DOHH2 (cell line): ENCODE measurements around the gene MC1R.

ENCODE experiments used
- H3F3A ChIP-seq: fragments of 200-600 bp; sonication (generic), shearing (Covaris generic); 2 replicates; pipeline ENCODE4 v1.6.0; 2016; ENCODE audit warnings: antibody characterized with exemption, mild to moderate bottlenecking; ENCODE audit not compliant: control insufficient read depth, insufficient read depth
- H3K27ac ChIP-seq: fragments of 200-600 bp; sonication (generic); 2 replicates; pipeline ENCODE4 v1.5.1; 2014; ENCODE audit warnings: low read depth, mild to moderate bottlenecking, low read length, moderate library complexity
- H3K27me3 ChIP-seq: fragments of 200-600 bp; sonication (generic); 2 replicates; pipeline ENCODE4 v1.6.1; 2014; ENCODE audit warnings: mild to moderate bottlenecking, low read length, mixed read lengths; ENCODE audit not compliant: control insufficient read depth
- H3K36me3 ChIP-seq: fragments of 200-600 bp; sonication (generic); 2 replicates; pipeline ENCODE4 v1.6.1; 2014; ENCODE audit warnings: mild to moderate bottlenecking, low read length, moderate library complexity, mixed read lengths; ENCODE audit not compliant: control insufficient read depth
- H3K4me1 ChIP-seq: fragments of 200-600 bp; sonication (generic); 2 replicates; pipeline ENCODE4 v1.6.1; 2014; ENCODE audit warnings: mild to moderate bottlenecking, low read length, mixed read lengths; ENCODE audit not compliant: control insufficient read depth
- H3K4me2 ChIP-seq: fragments of 200-600 bp; sonication (generic); 2 replicates; pipeline ENCODE4 v1.6.0; 2014; ENCODE audit warnings: mild to moderate bottlenecking, low read length, moderate library complexity
- H3K4me3 ChIP-seq: fragments of 200-600 bp; sonication (generic); 2 replicates; pipeline ENCODE4 v1.5.1; 2014; ENCODE audit warnings: mild to moderate bottlenecking, low read length, mixed read lengths
- H3K79me2 ChIP-seq: fragments of 200-600 bp; sonication (generic); 2 replicates; pipeline ENCODE4 v1.6.1; 2014; ENCODE audit warnings: mild to moderate bottlenecking, low read length, mixed read lengths; ENCODE audit not compliant: control insufficient read depth
- H3K9me2 ChIP-seq: fragments of 200-600 bp; sonication (generic); replicated peaks from 2 replicates; pipeline ENCODE4 v1.6.1; 2014; ENCODE audit warnings: mild to moderate bottlenecking, low read length, mixed read lengths; ENCODE audit not compliant: control insufficient read depth
- H3K9me3 ChIP-seq: fragments of 200-600 bp; sonication (generic); 2 replicates; pipeline ENCODE4 v1.6.1; 2014; ENCODE audit warnings: antibody characterized with exemption, low read length, mixed read lengths; ENCODE audit not compliant: control insufficient read depth, insufficient read depth
- H4K20me1 ChIP-seq: fragments of 200-600 bp; sonication (generic); 2 replicates; pipeline ENCODE4 v1.6.0; 2014; ENCODE audit warnings: low read depth, mild to moderate bottlenecking, antibody characterized with exemption, low read length, moderate library complexity; ENCODE audit not compliant: control insufficient read depth, insufficient read depth
- EZH2phosphoT487 ChIP-seq: fragments of 200-600 bp; sonication (generic); IDR thresholded peaks from 2 replicates; pipeline ENCODE4 v1.6.1; 2017; ENCODE audit warnings: borderline replicate concordance, mild to moderate bottlenecking, antibody characterized with exemption, low read length, moderate library complexity, mixed read lengths
- TF ChIP-seq, protein P1 (sequence below): fragments of 200-600 bp; sonication (generic); IDR thresholded peaks from one replicate; pipeline ENCODE4 v1.5.1; 2014; ENCODE audit warnings: antibody characterized with exemption, mild to moderate bottlenecking, low read depth, low read length; ENCODE audit not compliant: poor library complexity, severe bottlenecking

MC1R gene

GRCh38 chr16:89936034-89936433, 17.4 kb downstream of the MC1R start:
- Histone ChIP-seq H3F3A (peaks cover 32% of the 10 kb centered on the region), H3K27me3 (no peaks in the 10 kb centered on the region), H3K27ac (no peak overlapping the region), H3K9me3 (no peaks in the 10 kb centered on the region), H3K4me2 (no peak overlapping the region), H3K9me2 (no peaks in the 10 kb centered on the region), H3K36me3 (peaks cover 73% of the 10 kb centered on the region), H3K4me1 (peaks cover 33% of the 10 kb centered on the region), H4K20me1 (peaks cover 12% of the 10 kb centered on the region; the same call in 1 of the 2 replicates), H3K79me2 (peaks cover 19% of the 10 kb centered on the region), H3K4me3 (no peak overlapping the region)
- TF ChIP-seq, protein P1, sequence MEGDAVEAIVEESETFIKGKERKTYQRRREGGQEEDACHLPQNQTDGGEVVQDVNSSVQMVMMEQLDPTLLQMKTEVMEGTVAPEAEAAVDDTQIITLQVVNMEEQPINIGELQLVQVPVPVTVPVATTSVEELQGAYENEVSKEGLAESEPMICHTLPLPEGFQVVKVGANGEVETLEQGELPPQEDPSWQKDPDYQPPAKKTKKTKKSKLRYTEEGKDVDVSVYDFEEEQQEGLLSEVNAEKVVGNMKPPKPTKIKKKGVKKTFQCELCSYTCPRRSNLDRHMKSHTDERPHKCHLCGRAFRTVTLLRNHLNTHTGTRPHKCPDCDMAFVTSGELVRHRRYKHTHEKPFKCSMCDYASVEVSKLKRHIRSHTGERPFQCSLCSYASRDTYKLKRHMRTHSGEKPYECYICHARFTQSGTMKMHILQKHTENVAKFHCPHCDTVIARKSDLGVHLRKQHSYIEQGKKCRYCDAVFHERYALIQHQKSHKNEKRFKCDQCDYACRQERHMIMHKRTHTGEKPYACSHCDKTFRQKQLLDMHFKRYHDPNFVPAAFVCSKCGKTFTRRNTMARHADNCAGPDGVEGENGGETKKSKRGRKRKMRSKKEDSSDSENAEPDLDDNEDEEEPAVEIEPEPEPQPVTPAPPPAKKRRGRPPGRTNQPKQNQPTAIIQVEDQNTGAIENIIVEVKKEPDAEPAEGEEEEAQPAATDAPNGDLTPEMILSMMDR = no peak
- no peak for TF ChIP-seq EZH2phosphoT487

- Histone ChIP-seq H3K4me1 (peaks cover 37% of the 10 kb centered on the region), H3K4me3 (no peak overlapping the region), H3K27ac (no peak overlapping the region), H3K9me3 (no peaks in the 10 kb centered on the region), H3F3A (peaks cover 37% of the 10 kb centered on the region), H4K20me1 (peaks cover 8% of the 10 kb centered on the region; the same call in 1 of the 2 replicates), H3K9me2 (no peaks in the 10 kb centered on the region), H3K36me3 (peaks cover 68% of the 10 kb centered on the region), H3K79me2 (peaks cover 14% of the 10 kb centered on the region), H3K27me3 (no peaks in the 10 kb centered on the region), H3K4me2 (no peak overlapping the region)
- TF ChIP-seq, protein P1 = no peak
- TF ChIP-seq EZH2phosphoT487 = no peak
These were observed 17.8 kb downstream of the MC1R start for GRCh38 chr16:89936508-89936907.

DNA sequence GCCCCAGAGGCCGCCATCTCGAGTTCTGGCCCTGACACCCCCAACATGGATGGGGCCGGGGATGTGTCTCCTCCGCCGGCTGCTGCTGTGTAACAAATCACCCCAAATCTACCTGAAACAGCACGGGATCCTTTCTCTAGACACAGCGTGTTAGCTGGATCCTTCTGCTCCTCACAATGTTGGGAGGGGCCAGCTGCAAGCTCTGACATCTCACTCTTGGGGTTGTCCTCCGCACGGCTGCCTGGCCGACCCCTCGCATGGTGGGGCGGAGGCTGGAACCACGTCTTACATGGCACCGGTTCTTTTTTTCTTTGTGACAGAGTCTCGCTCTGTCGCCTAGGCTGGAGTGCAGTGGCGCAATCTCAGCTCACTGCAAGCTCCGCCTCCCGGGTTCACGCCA, 18.3 kb downstream of the MC1R start:
- no peaks in the 10 kb centered on the region for H3K9me3 ChIP-seq
- H3K4me1 ChIP-seq = peaks cover 42% of the 10 kb centered on the region
- TF ChIP-seq, protein P1 = no peak
- no peak for TF ChIP-seq EZH2phosphoT487
- peaks cover 41% of the 10 kb centered on the region for H3F3A ChIP-seq
- peaks cover 9% of the 10 kb centered on the region for H3K79me2 ChIP-seq
- H3K27ac ChIP-seq = no peak overlapping the region
- H4K20me1 ChIP-seq = peaks cover 3% of the 10 kb centered on the region; the same call in 1 of the 2 replicates
- H3K27me3 ChIP-seq = no peaks in the 10 kb centered on the region
- no peak overlapping the region for H3K4me3 ChIP-seq
- H3K36me3 ChIP-seq = peaks cover 64% of the 10 kb centered on the region
- H3K4me2 ChIP-seq = no peak overlapping the region
- H3K9me2 ChIP-seq = no peaks in the 10 kb centered on the region
